ENCODE measurements around the gene CADPS2. TPM values are rescaled to one million over a fixed set of nuclear protein-coding genes. Genes with fewer than 3 reads are reported as not detected.

The CADPS2 gene
- total RNA-seq, 4 donors from 2014 or later, result 2.1 to 3.7 (median 2.8) TPM

DNA sequence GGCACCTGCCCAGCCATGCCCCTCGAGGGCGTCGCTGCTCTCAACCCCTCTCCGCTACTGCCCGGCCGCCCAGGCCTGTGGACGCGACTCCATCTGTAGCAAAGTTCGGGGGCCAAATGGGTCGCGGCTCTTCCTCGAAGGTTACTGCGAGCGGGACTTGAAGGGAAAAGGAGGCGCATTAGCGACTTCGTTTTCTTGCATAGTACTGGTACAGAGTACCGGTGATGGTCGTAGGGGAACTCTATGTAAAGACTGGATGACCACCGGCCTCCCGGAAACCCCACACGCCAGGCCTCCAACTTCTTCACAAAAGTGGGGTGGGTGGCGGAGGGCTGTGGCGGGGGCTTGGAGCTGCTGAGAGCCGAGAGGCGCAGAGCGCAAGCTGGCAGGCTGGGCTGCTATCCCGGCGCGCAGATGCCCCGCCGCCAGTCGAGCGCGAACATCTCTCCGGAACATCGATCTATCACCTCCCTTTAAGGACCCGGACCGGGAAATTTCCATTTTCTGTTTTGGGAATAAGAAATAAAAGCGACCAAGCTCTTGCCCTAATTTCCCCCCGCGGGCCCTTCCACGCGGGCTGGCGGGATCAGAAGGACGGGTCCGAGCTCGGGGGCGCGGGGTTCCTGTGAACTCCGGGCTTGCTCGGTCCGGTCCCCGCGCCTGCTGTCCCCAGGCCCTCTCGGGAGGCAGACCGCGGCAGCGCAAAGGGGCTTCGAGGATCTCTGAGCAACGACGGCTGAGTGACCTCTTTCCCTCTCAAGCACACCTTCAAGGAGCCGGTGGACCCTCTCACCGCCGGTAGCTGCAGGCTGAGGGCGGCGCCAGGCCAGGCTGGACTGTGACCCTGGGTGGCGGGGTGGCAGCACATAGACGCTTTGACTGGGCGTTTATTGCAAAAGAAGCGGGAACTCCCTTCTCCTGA lies 569.5 kb downstream of the CADPS2 start:
- no peak overlapping the region for H3K4me3 ChIP-seq
- H3K27ac ChIP-seq, result no peak overlapping the region
- DNase-seq (no peak), ATAC-seq (no peak)
- peaks cover 51 to 62% (median 56%) of the 10 kb centered on the region in 3 donors for H3K27me3 ChIP-seq
- TF ChIP-seq POLR2A (IDR thresholded peaks at IDR 0.05), result no peak
- no peak for TF ChIP-seq CTCF (IDR thresholded peaks at IDR 0.05 in 4 of 5, conservative IDR thresholded peaks at IDR 0.05 in 1 of 5)
- intact Hi-C loops (cut with DNase I; ENCODE audit: low total_unique reads) (no loop called here), in situ Hi-C loops (cut with MboI; ENCODE audit: low sequenced_read_pairs in 4 of 4) (no loop called here)
- peaks cover 0 to 4% of the 10 kb centered on the region in 2 donors for H3K4me1 ChIP-seq
- H3K9me3 ChIP-seq, result no peaks in the 10 kb centered on the region
- H3K36me3 ChIP-seq, result no peaks in the 10 kb centered on the region

DNA sequence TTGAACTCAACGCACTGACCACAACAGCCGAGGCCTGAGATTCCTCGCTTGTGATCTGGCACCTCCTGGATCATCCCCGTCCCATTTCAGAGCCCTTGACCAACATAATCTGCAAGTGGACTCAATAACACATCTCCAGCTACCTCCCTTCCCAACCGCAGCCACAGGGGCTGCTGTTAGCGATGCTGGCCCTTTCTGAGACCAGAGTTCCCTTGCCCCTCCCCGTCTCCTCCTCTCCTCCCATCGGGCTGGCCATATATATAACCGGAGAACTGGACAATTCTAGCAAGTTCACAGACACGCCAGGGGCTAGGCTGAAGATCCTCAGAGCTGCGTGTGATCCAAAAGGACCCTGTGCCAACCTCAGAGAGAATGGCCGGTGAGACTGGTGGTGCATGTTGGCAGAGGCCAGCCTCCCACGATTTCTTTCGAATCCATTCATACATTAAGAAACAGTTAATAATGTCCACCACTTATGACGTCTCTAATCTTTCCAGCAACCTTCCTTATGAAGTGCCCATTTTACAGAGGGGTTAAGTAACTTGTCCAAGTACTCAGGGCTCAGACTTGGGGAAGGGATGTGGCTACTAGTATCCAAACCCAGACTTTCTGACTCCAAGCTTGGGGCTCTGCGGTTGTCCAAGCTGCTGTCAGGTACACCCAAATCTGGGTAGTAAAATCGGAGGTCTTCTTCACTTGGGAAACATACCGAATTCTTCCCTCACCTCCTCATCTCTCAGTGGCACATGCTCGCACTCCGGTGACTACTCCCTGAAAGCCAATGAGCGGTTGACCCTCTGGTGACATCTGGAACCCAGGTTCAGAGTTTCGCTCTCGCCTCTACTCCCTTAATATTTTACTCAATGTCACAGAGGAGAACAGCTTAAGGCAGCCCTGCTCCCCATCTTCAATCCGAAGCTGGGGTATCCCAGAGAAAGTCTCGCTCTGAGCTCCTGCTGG lies 570.5 kb downstream of the CADPS2 start:
- DNase-seq (no peak), ATAC-seq (no peak)
- peaks cover 60 to 72% (median 66%) of the 10 kb centered on the region in 3 donors for H3K27me3 ChIP-seq
- no peak overlapping the region for H3K4me3 ChIP-seq
- TF ChIP-seq CTCF (IDR thresholded peaks at IDR 0.05 in 4 of 5, conservative IDR thresholded peaks at IDR 0.05 in 1 of 5) (no peak), POLR2A (IDR thresholded peaks at IDR 0.05) (no peak)
- peaks cover 0 to 4% of the 10 kb centered on the region in 2 donors for H3K4me1 ChIP-seq
- H3K9me3 ChIP-seq, result no peaks in the 10 kb centered on the region
- no peak overlapping the region for H3K27ac ChIP-seq
- no peaks in the 10 kb centered on the region for H3K36me3 ChIP-seq
- intact Hi-C loops (cut with DNase I; ENCODE audit: low total_unique reads) (no loop called here), in situ Hi-C loops (cut with MboI; ENCODE audit: low sequenced_read_pairs in 4 of 4) (no loop called here)

GRCh38 chr7:122314284-122314683 lies 572.0 kb downstream of the CADPS2 start:
- H3K9me3 ChIP-seq, result no peaks in the 10 kb centered on the region
- peaks cover 75 to 85% (median 81%) of the 10 kb centered on the region in 3 donors for H3K27me3 ChIP-seq
- no peak for DNase-seq
- in situ Hi-C loops (cut with MboI; ENCODE audit: low sequenced_read_pairs in 4 of 4) (no loop called here), intact Hi-C loops (cut with DNase I; ENCODE audit: low total_unique reads) (no loop called here)
- no peak for ATAC-seq
- no peak for TF ChIP-seq CTCF (IDR thresholded peaks at IDR 0.05 in 4 of 5, conservative IDR thresholded peaks at IDR 0.05 in 1 of 5)
- no peak for TF ChIP-seq POLR2A (IDR thresholded peaks at IDR 0.05)
- peaks cover 0 to 4% of the 10 kb centered on the region in 2 donors for H3K4me1 ChIP-seq
- H3K4me3 ChIP-seq, result no peak overlapping the region
- no peak overlapping the region for H3K27ac ChIP-seq
- no peaks in the 10 kb centered on the region for H3K36me3 ChIP-seq

GRCh38 chr7:122312789-122313188 lies 573.5 kb downstream of the CADPS2 start:
- H3K9me3 ChIP-seq, result no peaks in the 10 kb centered on the region
- no peak overlapping the region for H3K4me3 ChIP-seq
- H3K4me1 ChIP-seq, result peaks cover 0 to 4% of the 10 kb centered on the region in 2 donors
- DNase-seq, result no peak
- H3K27me3 ChIP-seq, result peaks cover 90 to 99% (median 95%) of the 10 kb centered on the region in 3 donors
- in situ Hi-C loops (cut with MboI; ENCODE audit: low sequenced_read_pairs in 4 of 4), result no loop called here
- no peaks in the 10 kb centered on the region for H3K36me3 ChIP-seq
- TF ChIP-seq POLR2A (IDR thresholded peaks at IDR 0.05), result no peak
- TF ChIP-seq CTCF (IDR thresholded peaks at IDR 0.05 in 4 of 5, conservative IDR thresholded peaks at IDR 0.05 in 1 of 5), result no peak
- H3K27ac ChIP-seq, result no peak overlapping the region
- ATAC-seq, result no peak
- intact Hi-C loops (cut with DNase I; ENCODE audit: low total_unique reads), result no loop called here
